ENCODE measurements around the gene SEC14L6.

Gene SEC14L6

DNA sequence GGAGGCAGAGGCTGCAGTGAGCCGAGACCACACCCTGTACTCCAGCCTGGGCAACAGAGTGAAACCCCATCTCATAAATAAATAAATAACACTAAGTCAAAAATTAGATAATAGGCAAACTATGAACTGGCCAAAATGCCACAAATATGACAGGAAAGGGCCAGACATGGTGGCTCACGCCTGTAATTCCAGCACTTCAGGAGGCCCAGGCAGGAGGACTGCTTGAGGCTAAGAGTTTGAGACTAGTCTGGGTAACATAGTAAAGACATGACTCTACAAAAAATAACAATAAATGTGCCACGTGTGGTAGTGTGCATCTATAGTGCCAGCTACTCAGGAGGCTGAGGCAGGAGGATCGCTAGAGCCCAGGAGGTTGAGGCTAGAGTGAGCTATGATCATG is 19.9 kb downstream of the SEC14L6 start:
- TF ChIP-seq, protein P1, sequence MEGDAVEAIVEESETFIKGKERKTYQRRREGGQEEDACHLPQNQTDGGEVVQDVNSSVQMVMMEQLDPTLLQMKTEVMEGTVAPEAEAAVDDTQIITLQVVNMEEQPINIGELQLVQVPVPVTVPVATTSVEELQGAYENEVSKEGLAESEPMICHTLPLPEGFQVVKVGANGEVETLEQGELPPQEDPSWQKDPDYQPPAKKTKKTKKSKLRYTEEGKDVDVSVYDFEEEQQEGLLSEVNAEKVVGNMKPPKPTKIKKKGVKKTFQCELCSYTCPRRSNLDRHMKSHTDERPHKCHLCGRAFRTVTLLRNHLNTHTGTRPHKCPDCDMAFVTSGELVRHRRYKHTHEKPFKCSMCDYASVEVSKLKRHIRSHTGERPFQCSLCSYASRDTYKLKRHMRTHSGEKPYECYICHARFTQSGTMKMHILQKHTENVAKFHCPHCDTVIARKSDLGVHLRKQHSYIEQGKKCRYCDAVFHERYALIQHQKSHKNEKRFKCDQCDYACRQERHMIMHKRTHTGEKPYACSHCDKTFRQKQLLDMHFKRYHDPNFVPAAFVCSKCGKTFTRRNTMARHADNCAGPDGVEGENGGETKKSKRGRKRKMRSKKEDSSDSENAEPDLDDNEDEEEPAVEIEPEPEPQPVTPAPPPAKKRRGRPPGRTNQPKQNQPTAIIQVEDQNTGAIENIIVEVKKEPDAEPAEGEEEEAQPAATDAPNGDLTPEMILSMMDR (conservative IDR thresholded peaks at IDR 0.05; ENCODE audit: low read length): no peak
- no peak for TF ChIP-seq EZH2phosphoT487 (IDR thresholded peaks at IDR 0.05; ENCODE audit: borderline replicate concordance)
- Histone ChIP-seq H3K27me3 (ENCODE audit: insufficient read depth, low read length, poor library complexity, severe bottlenecking) (no peaks in the 10 kb centered on the region), H3K36me3 (ENCODE audit: insufficient read depth, low read length) (no peaks in the 10 kb centered on the region), H3K4me2 (ENCODE audit: low read depth, low read length, poor library complexity, severe bottlenecking) (no peak overlapping the region), H3K9me3 (ENCODE audit: insufficient read depth, low read depth, low read length) (no peaks in the 10 kb centered on the region), H3K9me2 (replicated peaks; ENCODE audit: low read depth, low read length) (no peaks in the 10 kb centered on the region), H3K4me3 (ENCODE audit: low read length, poor library complexity, severe bottlenecking) (no peak overlapping the region), H4K20me1 (ENCODE audit: insufficient read depth, low read length, poor library complexity, severe bottlenecking) (no peaks in the 10 kb centered on the region), H3K79me2 (ENCODE audit: insufficient read depth, low read length) (no peaks in the 10 kb centered on the region), H3K4me1 (ENCODE audit: insufficient read depth, low read length, poor library complexity, severe bottlenecking) (no peaks in the 10 kb centered on the region), H2AFZ (ENCODE audit: low read length) (no peak overlapping the region), H3F3A (ENCODE audit: low read depth) (no peaks in the 10 kb centered on the region), H3K9ac (ENCODE audit: low read depth, low read length, poor library complexity, severe bottlenecking) (no peak overlapping the region)

DNA sequence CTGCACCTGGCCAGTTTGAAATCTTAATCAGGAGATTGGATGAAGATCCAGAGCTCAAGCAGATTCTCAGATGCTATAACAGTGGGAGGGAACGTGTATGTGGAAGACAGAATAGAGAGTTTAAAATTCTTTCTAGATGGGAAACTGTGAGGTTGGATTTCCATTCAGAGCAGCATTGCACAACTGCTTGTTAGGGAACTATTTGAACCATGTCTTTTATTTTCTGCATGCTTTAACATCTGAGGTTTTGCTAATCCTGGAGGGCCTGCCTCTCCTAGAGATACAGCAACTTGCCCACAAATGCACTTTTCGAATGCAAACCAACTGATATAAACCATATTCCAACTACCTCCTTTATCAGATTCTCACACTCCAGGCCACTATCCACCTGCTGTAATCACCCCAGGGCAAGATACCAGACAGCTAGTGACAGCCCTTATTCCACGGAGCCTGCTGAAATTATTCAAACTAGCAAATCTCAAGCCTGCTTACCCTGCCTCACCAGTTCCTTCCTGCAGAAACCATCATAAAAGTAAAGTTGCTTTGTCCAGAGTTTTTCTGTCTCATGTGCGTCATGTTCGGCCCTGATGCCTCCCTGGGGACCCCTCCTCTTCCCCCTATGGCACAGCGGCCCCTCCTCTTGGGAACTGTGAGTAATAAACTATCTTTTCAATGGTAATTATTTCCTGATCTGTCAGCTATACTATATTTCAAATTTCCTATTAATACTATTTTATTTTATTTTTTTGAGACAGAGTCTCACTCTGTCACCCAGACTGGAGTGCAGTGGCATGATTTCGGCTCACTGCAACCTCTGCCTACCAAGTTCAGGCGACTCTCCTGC is 22.7 kb downstream of the SEC14L6 start:
- no peaks in the 10 kb centered on the region for H3F3A ChIP-seq (ENCODE audit: low read depth)
- no peak overlapping the region for H3K4me3 ChIP-seq (ENCODE audit: low read length, poor library complexity, severe bottlenecking)
- no peak overlapping the region for H3K9ac ChIP-seq (ENCODE audit: low read depth, low read length, poor library complexity, severe bottlenecking)
- no peaks in the 10 kb centered on the region for H3K9me2 ChIP-seq (replicated peaks; ENCODE audit: low read depth, low read length)
- no peaks in the 10 kb centered on the region for H3K27me3 ChIP-seq (ENCODE audit: insufficient read depth, low read length, poor library complexity, severe bottlenecking)
- H2AFZ ChIP-seq (ENCODE audit: low read length): no peak overlapping the region
- TF ChIP-seq EZH2phosphoT487 (IDR thresholded peaks at IDR 0.05; ENCODE audit: borderline replicate concordance): no peak
- TF ChIP-seq, protein P1 (conservative IDR thresholded peaks at IDR 0.05; ENCODE audit: low read length): no peak
- no peak overlapping the region for H3K4me2 ChIP-seq (ENCODE audit: low read depth, low read length, poor library complexity, severe bottlenecking)
- no peaks in the 10 kb centered on the region for H3K9me3 ChIP-seq (ENCODE audit: insufficient read depth, low read depth, low read length)
- H3K79me2 ChIP-seq (ENCODE audit: insufficient read depth, low read length): no peaks in the 10 kb centered on the region
- no peaks in the 10 kb centered on the region for H3K4me1 ChIP-seq (ENCODE audit: insufficient read depth, low read length, poor library complexity, severe bottlenecking)
- H3K36me3 ChIP-seq (ENCODE audit: insufficient read depth, low read length): no peaks in the 10 kb centered on the region
- H4K20me1 ChIP-seq (ENCODE audit: insufficient read depth, low read length, poor library complexity, severe bottlenecking): no peaks in the 10 kb centered on the region

DNA sequence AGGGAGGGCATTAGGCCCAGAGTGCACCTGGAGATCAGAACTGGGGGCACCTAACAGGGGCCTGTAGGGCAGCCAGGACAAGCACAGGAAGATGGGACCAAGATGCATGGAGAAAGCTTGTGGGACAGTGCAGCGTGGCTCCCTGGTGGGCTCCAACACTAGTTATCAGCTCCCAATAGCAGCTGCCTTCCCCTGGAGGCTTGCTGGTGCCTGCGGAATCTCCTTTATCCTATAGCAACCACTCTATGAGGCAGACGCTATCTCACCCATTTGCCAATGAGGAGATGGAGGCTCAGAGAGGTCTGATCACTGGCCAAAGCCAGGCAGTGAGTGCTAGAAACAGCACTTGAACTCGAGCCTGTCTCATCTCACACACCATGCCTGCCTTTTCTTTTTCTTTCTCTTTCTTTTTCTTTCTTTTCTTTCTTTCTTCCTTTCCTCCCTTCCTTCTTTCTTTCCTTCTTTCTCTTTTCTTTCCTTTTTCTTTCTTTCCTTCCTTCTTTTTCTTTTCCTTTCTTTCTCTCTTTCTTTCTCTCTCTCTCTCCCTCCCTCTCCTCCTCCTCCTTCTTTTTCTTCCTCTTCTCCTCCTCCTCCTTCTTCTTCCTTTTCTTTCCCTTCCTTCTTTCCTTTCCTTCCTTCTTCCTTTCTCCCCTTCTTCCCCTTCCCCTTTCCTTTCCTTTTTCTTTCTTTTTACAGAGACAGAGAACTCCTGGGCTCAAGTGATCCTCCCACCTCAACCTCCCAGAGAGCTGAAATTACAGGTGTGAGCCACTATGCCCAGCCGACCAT is 25.0 kb downstream of the SEC14L6 start:
- Histone ChIP-seq H3K4me3 (ENCODE audit: low read length, poor library complexity, severe bottlenecking) (no peak overlapping the region), H3K4me1 (ENCODE audit: insufficient read depth, low read length, poor library complexity, severe bottlenecking) (no peaks in the 10 kb centered on the region), H3K36me3 (ENCODE audit: insufficient read depth, low read length) (no peaks in the 10 kb centered on the region), H3K9me2 (replicated peaks; ENCODE audit: low read depth, low read length) (no peaks in the 10 kb centered on the region), H3K79me2 (ENCODE audit: insufficient read depth, low read length) (no peaks in the 10 kb centered on the region), H4K20me1 (ENCODE audit: insufficient read depth, low read length, poor library complexity, severe bottlenecking) (no peaks in the 10 kb centered on the region), H3K9me3 (ENCODE audit: insufficient read depth, low read depth, low read length) (no peaks in the 10 kb centered on the region), H3K9ac (ENCODE audit: low read depth, low read length, poor library complexity, severe bottlenecking) (no peak overlapping the region), H3F3A (ENCODE audit: low read depth) (no peaks in the 10 kb centered on the region), H3K27me3 (ENCODE audit: insufficient read depth, low read length, poor library complexity, severe bottlenecking) (no peaks in the 10 kb centered on the region), H3K4me2 (ENCODE audit: low read depth, low read length, poor library complexity, severe bottlenecking) (no peak overlapping the region), H2AFZ (ENCODE audit: low read length) (no peak overlapping the region)
- TF ChIP-seq, protein P1 (conservative IDR thresholded peaks at IDR 0.05; ENCODE audit: low read length): no peak
- no peak for TF ChIP-seq EZH2phosphoT487 (IDR thresholded peaks at IDR 0.05; ENCODE audit: borderline replicate concordance)
